NCI-H128 (cell line): ENCODE measurements around the gene ABTB1.
"Not testable (repeated sequence)": the region's sequence is repeated elsewhere in the genome, so short reads cannot be mapped to it uniquely, and the experiment has no call there.

Experiments
- DNase-seq: peaks from one replicate; lab custom pipeline; 2025; ENCODE audit not compliant: unreplicated experiment; lab: John Stamatoyannopoulos, UW

The ABTB1 gene

DNA sequence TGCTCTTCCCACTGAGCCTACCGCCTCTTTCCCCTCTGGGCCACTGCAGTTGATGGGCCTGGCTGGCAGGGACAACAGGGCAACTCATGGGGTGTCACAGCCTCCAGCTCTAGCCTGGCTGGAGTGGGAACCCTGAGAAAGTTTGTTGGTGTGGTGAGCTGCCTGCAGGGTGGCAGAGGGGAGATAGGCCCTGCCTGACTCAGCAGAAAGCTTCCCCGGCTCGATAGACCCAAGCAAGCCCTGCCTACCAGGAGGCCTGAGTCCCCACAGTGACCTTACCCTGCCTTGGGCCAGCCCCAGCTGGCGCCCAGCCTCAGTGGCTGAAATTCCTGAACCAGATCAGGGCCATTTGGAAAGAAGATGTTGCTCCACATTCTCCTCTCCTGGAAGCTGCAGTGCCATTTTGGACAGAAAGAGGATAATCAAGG, 29.4 kb downstream of the ABTB1 start:
- no peak for DNase-seq

DNA sequence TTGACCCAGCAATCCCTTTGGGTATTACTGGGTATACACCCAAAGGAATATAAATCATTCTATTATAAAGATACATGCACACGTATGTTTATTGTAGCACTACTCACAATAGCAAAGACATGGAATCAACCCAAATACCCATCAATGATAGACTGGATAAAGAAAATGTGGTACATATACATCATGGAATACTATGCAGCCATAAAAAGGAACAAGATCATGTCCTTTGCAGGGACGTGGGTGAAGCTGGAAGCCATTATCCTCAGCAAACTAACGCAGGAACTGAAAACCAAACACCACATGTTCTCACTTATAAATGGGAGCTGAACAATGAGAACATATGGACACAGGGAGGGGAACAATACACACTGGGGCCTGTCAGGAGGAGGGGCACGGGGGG, 32.1 kb downstream of the ABTB1 start:
- DNase-seq: not testable (repeated sequence)

DNA sequence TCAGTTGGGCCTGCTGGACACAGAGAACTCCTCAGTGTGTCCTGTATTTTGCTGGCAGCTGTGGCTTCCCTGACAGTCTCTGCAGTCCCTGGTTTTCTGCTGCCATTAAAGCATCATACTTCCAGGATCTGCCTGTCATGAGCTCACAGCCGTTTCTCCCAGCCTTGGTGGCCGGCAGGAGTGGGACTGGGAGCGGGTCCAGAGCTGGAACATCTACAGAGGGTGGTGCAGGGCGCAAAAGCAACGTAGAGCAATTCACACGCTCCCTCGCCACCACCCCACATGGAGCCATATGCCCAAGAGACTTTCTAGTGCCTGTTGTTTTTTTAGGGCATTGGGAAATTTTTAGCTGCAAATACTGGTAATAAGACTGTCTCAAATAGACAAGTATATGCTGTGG, 33.6 kb downstream of the ABTB1 start:
- DNase-seq: no peak

DNA sequence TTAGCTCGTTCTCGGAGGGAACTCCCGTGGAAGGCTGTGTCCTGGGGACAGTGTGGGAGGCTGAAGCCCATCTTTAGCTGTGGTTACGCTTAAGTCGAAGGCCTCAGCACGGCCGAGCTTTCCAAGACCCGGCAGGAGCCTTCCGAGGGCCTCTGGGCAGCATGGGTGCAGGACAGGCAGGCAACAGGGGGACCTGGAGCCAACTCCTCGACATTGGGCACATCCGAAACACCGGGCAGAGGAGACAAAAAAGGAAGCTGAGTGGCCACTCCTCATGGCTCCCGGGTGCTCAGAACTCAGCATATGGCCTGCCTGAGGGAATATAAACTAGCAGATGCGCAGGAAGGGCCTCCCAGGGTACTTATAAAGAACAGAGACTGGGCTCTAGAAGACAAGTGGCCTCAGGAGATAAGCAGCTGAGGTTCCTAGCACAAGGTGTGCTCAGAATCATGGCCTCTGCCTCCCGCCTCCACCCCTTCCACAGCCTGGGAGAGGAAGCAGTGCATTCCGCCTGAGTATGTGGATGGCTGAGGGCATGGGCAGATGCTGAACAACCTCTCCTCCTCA, 34.1 kb downstream of the ABTB1 start:
- no peak for DNase-seq

DNA sequence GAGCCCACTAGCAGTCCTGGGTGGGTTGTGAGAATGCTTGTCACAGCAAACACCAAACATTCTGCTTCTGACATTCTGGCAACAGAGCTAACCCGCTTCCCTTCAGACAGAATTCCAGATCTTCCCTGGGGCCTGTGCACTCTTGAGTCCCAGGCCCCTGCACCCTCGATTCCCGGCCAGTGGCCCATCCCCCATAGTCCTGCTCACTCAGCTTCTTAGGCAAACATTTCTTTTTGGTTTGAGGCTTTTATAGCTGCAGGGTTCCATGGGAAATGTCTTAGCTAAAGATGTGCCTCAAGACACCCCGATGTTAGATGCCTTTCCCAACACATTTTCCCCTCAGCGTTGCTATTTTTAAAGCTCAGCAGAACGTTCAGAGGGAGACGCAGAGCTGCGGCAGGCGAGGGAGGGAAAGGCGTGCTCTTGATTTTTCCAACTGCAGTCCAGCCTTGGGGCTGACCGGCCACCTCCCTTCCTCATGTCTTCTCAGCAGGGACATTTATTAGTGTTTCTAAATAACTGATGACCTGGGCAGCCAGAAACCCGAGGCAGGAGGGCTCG, 35.2 kb downstream of the ABTB1 start:
- no peak for DNase-seq

DNA sequence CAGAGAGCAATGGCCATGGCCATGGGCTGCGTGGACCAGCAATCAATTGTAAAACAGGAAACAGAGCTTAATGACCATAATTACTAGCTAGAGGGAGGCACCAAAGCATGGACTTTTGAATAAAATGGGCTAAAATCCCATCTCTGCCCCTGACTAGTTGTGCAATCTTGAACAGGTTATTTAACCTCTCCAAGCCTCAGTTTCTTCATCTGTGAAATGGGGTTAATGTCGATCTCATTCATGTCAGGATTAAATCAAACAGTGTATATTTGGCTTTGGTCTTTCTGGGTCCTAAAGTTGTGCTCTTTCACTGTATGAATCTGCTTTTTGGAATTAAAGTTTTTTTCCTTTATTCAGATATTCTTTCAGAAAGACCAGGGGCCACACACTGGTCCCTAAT, 36.1 kb downstream of the ABTB1 start:
- no peak for DNase-seq

DNA sequence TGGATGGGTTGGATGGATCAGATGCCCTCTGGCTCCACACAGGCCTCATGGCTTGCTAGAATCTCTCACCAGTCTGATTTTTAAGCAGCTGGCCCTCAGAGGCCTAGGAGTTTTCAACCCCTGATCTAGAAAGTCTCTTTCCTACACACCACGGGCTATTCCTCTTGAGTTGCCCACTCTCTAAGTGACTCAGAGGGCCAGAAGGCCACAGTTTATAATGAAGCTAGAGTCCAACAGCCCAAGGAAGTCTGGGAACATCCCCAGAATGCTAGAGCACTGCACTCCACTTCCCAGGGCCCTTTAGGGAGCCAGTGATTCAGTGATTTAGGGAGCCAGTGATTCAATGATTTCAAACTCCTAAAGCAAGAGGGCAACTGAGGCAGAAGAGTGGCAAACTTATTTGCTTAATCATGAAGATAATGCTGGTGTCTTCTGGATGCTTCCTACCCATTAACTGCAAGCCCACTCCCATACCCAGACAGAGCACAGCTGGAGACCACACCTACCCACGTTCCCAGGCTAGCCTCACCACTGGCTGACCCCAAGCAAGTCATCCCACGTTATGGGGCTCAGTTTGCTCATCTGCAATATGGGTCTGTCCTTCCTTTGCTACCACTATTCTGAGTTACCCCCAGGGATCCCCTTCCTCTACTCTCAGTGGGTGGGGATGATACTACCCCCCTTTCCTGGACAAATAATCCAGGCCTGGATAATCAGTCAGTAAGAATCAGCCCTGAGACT, 36.7 kb downstream of the ABTB1 start:
- no peak for DNase-seq

DNA sequence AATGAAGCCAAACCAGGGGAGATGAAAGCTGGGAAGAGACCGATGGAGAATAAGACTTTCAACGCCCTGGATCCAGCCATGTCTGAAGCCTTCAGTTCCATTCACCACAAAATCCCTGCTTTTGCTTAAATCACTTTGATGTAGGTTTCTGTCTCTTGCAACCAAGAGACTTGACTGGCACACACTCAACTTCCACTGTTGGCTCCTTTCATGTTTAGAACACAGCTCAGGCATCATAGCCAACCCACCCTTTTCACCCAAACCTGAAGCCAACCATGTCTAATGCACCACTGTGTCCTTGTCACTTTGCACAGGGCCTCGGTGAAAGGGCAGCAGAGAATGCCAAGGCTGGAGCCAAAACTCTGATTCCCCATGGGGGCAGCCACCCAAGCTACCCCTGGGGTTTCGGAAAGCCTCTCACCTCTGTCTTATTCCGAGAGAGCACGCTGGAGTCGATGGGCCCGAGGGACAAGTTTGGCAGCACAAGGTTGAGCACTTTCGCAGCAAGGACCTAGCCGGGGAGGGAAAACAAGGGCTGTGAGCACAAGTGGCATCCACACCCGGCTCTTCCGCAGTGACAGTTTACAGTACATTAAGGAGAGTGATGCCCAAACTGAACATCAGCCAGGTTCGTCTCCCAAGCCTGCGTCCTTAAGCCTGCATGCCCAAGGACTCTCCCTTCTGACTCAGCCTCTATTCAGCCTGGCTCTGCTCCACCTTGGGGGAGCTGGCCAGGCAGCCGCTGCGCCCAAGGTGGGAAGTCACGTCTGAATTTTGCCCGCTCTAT, 37.6 kb downstream of the ABTB1 start:
- no peak for DNase-seq

DNA sequence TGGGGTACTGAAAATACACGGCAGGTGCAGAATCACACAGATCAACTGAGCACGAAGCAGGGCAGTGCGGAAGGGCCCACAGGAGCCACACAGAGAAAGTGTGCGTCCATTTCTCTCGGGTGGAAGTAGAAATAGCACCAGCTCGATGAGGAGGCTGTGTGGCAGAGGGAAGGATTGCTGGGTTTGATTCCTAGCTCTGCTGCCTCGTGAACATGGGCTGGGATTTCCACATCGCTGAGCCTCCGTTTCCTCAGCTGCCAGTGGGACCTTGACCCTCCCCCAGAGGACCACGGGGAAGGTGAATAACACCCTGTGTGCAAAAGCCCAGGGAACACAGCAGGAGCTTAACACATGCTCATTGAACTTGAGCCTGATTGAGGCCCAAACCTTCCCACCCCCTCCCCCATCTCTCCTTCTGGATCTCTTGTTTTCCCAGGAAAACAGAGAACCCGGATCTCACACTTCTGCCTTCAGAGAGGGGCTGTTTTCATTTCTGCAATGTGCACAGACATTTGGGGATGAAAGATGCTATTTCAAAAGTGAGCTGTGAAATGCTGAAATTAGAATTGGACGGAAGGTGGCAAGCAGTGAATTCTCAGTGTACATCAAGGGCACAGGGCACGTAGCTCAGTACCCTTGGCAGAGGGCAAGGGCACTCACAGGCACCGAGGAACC, 38.4 kb downstream of the ABTB1 start:
- DNase-seq: no peak

DNA sequence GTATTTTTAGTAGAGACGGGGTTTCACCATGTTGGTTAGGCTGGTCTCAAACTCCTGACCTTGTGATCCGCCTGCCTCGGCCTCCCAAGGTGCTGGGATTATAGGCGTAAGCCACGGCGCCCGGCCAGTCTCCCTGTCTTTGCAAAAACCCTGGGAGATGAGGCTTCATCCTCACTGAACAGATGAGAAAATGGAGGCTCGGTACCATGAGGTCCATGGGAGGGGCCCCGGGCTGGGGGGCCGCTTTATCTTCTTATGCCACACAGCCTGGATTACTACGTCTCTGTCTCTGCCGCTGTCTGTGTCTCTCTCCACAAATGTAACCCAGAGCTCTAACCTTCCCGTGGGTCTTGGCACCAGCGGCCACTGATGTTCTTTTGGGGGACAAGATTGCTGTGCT, 39.1 kb downstream of the ABTB1 start:
- DNase-seq: no peak

DNA sequence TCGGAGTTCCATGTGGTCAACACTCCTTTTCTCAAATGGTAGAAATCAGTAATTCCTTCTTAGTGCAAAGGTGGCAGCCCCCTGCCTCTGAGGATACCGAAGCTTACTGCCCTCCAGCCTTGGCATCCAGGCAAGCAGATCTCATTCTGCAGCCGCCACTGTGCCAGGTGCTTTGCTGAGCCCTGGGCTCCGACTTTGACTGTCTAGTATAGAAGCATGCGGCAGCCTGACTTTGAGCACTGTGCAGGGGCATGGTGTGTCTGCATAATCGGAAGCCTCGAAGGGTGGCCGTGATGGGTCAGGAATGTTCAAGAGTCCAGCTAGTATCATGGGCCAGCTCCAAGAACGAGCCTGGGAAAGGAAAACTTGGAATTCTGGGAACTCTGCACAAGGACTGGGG, 39.7 kb downstream of the ABTB1 start:
- DNase-seq: no peak

DNA sequence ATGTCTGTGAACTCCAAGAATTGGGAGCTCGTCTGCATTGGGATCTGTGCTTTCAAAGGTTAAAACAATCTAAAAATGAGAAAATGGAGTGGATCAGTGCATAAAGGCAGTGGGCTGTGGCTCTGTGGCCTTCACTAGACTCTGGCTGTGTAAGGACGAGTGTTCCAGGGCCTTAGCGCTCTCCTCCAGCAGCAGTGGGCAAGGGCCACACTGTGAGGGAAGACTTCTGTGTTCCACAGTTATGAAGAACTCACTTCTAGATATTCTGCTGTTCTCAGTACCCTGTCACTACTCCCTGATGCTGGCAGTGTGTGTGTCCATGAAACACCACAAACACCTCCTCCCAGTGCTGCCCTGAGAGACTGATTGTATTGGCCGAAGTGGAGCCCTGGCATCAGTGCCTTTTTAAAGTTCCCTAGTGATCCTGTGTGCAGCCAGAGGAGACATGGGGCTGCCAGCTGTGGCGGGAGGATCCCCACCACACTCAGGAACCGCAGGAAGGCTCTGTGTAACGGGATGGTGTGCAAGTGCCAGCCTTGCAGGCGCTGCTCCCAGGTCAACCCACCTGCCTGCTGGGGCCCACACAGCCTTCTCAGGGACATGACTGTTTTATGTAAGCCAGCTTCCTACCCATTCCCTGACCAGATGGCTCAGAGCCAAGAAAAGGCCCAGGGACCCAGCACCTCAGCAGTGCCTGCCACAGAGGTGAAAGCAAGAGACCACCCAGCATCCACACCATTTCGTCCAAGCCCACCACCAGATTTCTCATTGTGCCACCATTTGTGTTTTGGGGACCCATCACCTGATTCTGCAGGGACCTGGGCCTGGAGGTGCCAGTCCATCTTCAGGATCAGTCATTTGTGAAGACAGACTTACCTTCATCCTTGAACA, 40.4 kb downstream of the ABTB1 start:
- DNase-seq: no peak

DNA sequence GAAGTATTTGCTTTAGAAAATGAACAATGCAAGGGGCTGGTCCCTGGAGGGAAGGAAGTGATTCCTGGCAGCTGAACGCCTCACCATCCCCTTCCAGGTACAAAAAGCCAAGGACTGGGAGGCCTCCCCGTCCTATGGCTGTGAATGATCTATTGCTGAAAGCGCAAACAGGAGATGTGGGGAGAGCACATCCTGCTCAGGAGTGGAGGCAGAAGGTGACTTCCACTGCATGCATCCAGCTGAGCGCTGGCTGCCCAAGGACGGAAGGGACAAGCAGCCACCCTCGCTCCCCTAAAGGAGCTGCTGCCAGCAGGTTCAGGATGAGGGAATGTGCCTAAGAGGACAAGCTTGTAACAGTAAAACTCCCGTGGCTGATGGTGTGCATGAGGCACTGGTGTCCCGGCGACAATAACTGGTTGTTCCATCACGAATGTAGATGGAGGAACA, 41.4 kb downstream of the ABTB1 start:
- DNase-seq: no peak

DNA sequence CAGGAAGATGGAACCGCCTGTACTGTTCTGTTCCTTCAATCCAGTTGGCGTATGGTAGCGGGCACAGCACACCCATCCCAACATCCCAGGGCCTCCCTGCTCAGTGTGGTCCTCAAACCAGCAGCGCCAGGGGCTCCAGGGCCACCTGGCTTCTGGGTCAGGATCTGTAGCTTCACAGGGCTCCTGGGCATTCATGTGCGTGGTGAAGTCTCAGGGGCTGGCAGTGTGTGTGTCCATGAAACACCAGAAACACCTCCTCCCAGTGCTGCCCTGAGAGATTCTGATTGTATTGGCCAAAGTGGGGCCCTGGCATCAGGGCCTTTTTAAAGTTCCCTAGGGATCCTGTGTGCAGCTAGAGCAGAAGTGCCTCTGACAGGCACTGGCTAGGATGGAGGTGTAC, 42.1 kb downstream of the ABTB1 start:
- no peak for DNase-seq

DNA sequence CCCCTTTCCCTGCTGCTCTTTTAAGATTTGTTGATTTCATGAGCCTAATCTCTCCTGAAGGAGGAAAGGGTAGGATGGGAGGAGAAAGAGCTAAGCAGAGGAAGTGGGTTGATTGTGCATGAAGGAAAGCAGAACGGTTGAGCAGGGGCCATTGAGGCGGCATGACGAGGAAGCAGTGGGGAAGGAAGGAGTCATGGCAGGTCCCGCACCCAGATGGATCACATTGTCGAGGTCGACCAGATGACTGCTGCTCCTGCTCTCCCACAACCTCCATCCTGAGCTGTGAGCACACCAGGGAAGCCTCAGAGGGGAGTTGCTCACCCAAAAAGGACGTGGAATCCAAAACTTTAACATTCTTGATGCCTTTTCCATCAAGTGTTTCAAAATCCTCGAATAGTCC, 42.8 kb downstream of the ABTB1 start:
- no peak for DNase-seq

DNA sequence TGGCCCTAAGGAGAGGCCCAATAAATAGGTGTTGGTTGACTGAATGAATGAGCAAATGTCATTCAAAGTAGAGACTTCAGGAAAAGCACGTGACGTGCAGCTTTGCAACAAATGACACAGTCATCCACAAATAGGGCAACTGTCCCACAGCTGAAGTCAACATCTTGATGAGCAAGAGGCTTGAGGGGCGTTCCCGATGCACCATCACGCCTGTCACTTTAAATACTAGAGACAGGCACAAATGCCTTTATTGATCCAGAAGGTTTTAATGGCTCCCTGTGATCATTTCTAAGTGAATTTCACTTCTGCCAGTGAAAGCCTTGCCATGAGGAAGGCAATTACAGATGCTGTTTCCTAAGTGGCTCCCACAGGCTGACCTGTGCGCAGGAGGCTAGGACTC, 43.6 kb downstream of the ABTB1 start:
- no peak for DNase-seq

DNA sequence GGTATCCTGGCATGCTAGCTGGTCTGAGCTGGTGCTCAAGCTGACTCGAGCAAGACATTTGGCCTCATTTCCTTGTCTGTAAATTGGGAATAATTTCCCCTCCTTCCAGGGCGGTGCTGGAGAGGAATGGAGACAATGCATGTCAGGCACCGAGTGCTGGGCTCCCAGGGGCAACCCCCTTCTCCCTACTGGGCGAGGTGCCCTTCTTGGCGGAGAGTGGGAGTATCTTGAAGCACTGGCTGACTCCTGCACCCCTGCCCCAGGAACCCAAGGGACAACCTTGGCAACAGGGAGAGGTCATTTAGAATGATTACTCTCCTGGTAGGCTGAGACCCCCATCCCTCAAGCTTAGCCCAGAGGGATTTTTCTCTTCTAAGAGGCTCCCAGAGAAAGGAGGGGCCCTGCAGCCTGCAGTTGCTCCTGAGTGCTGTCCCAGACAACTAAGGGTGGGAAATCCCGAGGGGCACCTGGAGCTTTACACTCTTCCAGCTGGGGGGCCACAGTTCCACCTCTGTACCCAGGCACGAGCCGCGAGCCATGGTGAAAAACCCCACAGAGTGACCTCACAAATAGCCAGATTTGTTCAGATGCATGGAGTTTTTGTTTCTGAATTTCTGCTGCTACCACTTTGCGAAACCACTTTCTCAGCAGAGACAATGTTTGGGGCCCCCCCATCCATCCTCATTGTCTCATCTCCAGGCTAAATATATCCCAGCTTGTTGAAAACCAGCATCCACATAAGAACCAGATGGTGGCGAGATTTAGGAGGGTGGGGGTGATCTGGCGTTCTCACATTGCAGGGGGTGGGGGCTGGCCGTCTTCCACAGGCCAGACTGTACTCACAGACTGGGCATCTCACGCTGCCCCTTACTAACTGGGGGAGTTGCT, 44.8 kb downstream of the ABTB1 start:
- DNase-seq: no peak

DNA sequence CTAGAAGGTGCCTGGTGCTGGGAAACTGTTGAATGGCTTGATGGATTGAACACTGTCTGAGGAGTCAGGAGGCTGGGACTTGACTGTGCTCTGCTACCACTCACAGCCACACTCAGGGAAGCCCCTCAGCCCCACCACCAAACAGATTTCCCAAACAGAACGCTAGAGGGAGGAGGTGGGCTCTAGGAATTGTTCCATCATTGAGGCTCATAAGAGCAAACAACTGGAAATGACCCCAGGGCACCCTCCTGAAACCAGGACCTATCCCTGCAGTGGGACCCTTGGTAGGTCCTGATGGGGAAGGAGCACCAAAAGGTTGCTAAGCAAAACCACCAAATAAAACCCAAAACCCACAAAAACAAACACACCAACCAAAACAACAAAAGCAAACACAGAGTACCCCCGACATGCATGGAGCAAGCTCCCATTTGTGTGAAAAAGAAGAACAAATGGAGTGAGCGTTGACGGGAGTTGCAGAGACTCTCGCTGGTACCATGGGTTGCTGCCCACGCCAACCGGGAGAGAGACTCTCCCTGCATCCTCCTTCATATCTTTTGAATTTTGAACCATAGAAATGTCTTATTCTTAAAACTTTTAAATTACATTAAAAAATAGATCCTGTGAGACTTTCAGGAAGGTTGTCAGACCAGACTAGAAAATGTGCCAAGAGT, 45.6 kb downstream of the ABTB1 start:
- DNase-seq: no peak

DNA sequence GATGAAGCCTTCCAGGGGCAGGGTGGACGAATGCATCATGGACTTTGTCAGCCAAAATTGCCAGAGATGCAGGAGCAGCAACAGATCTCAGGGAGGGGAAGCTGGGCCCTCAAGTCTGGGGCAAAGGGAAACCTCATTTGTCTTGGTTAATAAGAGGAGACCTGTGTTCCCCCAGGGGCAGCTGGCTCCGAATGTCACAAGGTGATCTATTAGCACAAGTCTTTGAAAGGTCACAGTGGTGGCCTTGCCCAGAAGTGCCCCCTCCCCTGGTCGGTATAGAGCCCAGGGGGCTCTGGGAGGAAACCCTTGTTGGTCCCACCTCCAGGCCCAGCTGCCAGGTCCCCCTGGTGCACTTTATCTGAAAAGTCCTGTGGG, 46.2 kb downstream of the ABTB1 start:
- no peak for DNase-seq
